GM20431 (cell line): ENCODE results near the gene RXRA.

Experiments used
- in situ Hi-C: fragments of 300-500 bp; cut with MseI, MboI; formaldehyde crosslinking; loops from one replicate; pipeline ENCODE4 v1.15.0; 2020; ENCODE audit warnings: low sequenced_read_pairs; ENCODE audit not compliant: unreplicated experiment

Gene RXRA

GRCh38 chr9:134455934-134456755 lies 129.9 kb downstream of the RXRA start:
- in situ Hi-C loops, result no loop called here

GRCh38 chr9:134456756-134457305 lies 130.6 kb downstream of the RXRA start:
- in situ Hi-C loops, result no loop called here

- in situ Hi-C loops, result no loop called here
These were observed 131.3 kb downstream of the RXRA start for GRCh38 chr9:134457321-134458206.

GRCh38 chr9:134458207-134459108 lies 132.2 kb downstream of the RXRA start:
- in situ Hi-C loops, result no loop called here

- in situ Hi-C loops, result no loop called here
These were observed 132.9 kb downstream of the RXRA start for GRCh38 chr9:134459164-134459563.

GRCh38 chr9:134459573-134459972 lies 133.3 kb downstream of the RXRA start:
- in situ Hi-C loops, result no loop called here

- in situ Hi-C loops, result no loop called here
These were observed 134.0 kb downstream of the RXRA start for GRCh38 chr9:134460206-134460605.

GRCh38 chr9:134460896-134461295 lies 134.6 kb downstream of the RXRA start:
- in situ Hi-C loops, result no loop called here

- in situ Hi-C loops, result no loop called here
These were observed 135.2 kb downstream of the RXRA start for GRCh38 chr9:134461426-134461982.

- in situ Hi-C loops, result no loop called here
These were observed 136.1 kb downstream of the RXRA start for GRCh38 chr9:134462318-134462717.

- in situ Hi-C loops, result no loop called here
These were observed 137.0 kb downstream of the RXRA start for GRCh38 chr9:134463280-134463679.

GRCh38 chr9:134466869-134467616 lies 140.8 kb downstream of the RXRA start:
- in situ Hi-C loops, result no loop called here

GRCh38 chr9:134468358-134468757 lies 142.1 kb downstream of the RXRA start:
- in situ Hi-C loops, result no loop called here

- in situ Hi-C loops, result no loop called here
These were observed 143.0 kb downstream of the RXRA start for GRCh38 chr9:134469041-134469875.

GRCh38 chr9:134472256-134472655 lies 146.0 kb downstream of the RXRA start:
- in situ Hi-C loops, result no loop called here

GRCh38 chr9:134473141-134474054 lies 147.1 kb downstream of the RXRA start:
- in situ Hi-C loops, result no loop called here

- in situ Hi-C loops, result no loop called here
These were observed 147.8 kb downstream of the RXRA start for GRCh38 chr9:134474055-134474370.
